ENCODE results near the gene SPECC1L. TPM values are rescaled to one million over a fixed set of nuclear protein-coding genes. Genes with fewer than 3 reads are reported as not detected.
"Not testable (repeated sequence)": the region's sequence is repeated elsewhere in the genome, so short reads cannot be mapped to it uniquely, and the experiment has no call there.

The SPECC1L gene
- total and polyA plus RNA-seq, 10 donors, result 5.0 to 65.4 (median 41.5) TPM

GRCh38 chr22:24284747-24285203, 14.1 kb downstream of the SPECC1L start:
- no peaks in the 10 kb centered on the region for H3K9me3 ChIP-seq
- intact Hi-C loops (cut with DNase I; ENCODE audit: low total_unique reads), result no loop called here
- H3K4me1 ChIP-seq, result peaks cover 8 to 92% (median 52%) of the 10 kb centered on the region in 6 donors
- TF ChIP-seq POLR2AphosphoS5 (IDR thresholded peaks at IDR 0.05) (no peak), CTCF (IDR thresholded peaks at IDR 0.05 in 8 of 11, conservative IDR thresholded peaks at IDR 0.05 in 3 of 11) (no peak), POLR2A (IDR thresholded peaks at IDR 0.05) (no peak)
- no peaks in the 10 kb centered on the region for H3K27me3 ChIP-seq (replicated peaks in 1 of 7)
- H3K36me3 ChIP-seq, result no peaks in the 10 kb centered on the region
- H3K4me3 ChIP-seq, result no peak overlapping the region
- H3K27ac ChIP-seq, result peak overlapping the region in 5 of 8 donors; percentile 8 to 33 (median 32)
- 65 to 79% (median 68%) methylated on average over 2 of the region's 2 CpGs for WGBS, 5 donors
- no peak for DNase-seq

- Histone ChIP-seq H3K27ac (peak overlapping the region in 5 of 8 donors; percentile 8 to 33 (median 32)), H3K27me3 (replicated peaks in 1 of 7) (no peaks in the 10 kb centered on the region), H3K4me1 (peaks cover 13 to 95% (median 56%) of the 10 kb centered on the region in 6 donors), H3K36me3 (no peaks in the 10 kb centered on the region), H3K9me3 (no peaks in the 10 kb centered on the region), H3K4me3 (no peak overlapping the region)
- no peak for DNase-seq
- intact Hi-C loops (cut with DNase I; ENCODE audit: low total_unique reads), result no loop called here
- WGBS, 5 donors, result 48 to 60% (median 58%) methylated on average over 4 of the region's 4 CpGs
- no peak for TF ChIP-seq POLR2A (IDR thresholded peaks at IDR 0.05)
- TF ChIP-seq CTCF (IDR thresholded peaks at IDR 0.05 in 8 of 11, conservative IDR thresholded peaks at IDR 0.05 in 3 of 11), result no peak
- no peak for TF ChIP-seq POLR2AphosphoS5 (IDR thresholded peaks at IDR 0.05)
Measured at GRCh38 chr22:24285245-24285644, 14.6 kb downstream of the SPECC1L start.

GRCh38 chr22:24287212-24287611, 16.6 kb downstream of the SPECC1L start:
- peaks cover 24 to 96% (median 62%) of the 10 kb centered on the region in 6 donors for H3K4me1 ChIP-seq

GRCh38 chr22:24287801-24288200, 17.2 kb downstream of the SPECC1L start:
- H3K27ac ChIP-seq, result peak overlapping the region in 3 of 8 donors; percentile 38 to 61 (median 56)
- H3K4me1 ChIP-seq, result peaks cover 24 to 91% (median 62%) of the 10 kb centered on the region in 6 donors

More at GRCh38 chr22:24287212-24287611, 16.6 kb downstream of the SPECC1L start:
- H3K36me3 ChIP-seq; intact Hi-C loops (cut with DNase I; ENCODE audit: low total_unique reads); H3K27me3 ChIP-seq (replicated peaks in 1 of 7); H3K9me3 ChIP-seq; H3K4me3 ChIP-seq; DNase-seq: not testable (repeated sequence)
- 79 to 100% (median 85%) methylated on average over 3 to 8 of the region's 9 CpGs for WGBS, 5 donors
- H3K27ac ChIP-seq, result peak overlapping the region in 1 of 8 donors; percentile 38

GRCh38 chr22:24289114-24289513, 18.5 kb downstream of the SPECC1L start:
- TF ChIP-seq POLR2AphosphoS5 (IDR thresholded peaks at IDR 0.05), result no peak
- no peak for TF ChIP-seq CTCF (IDR thresholded peaks at IDR 0.05 in 8 of 11, conservative IDR thresholded peaks at IDR 0.05 in 3 of 11)
- no peak for TF ChIP-seq POLR2A (IDR thresholded peaks at IDR 0.05)
- peak overlapping the region in 7 of 8 donors; percentile 37 to 62 (median 52) for H3K27ac ChIP-seq
- no peaks in the 10 kb centered on the region for H3K27me3 ChIP-seq (replicated peaks in 1 of 7)
- WGBS, 5 donors, result 44 to 66% (median 54%) methylated on average over 4 of the region's 4 CpGs
- H3K9me3 ChIP-seq, result no peaks in the 10 kb centered on the region
- H3K4me3 ChIP-seq, result no peak overlapping the region
- intact Hi-C loops (cut with DNase I; ENCODE audit: low total_unique reads), result no loop called here
- no peaks in the 10 kb centered on the region for H3K36me3 ChIP-seq
- DNase-seq, result no peak
- peaks cover 24 to 83% (median 60%) of the 10 kb centered on the region in 6 donors for H3K4me1 ChIP-seq

More at GRCh38 chr22:24287801-24288200, 17.2 kb downstream of the SPECC1L start:
- DNase-seq; H3K36me3 ChIP-seq; intact Hi-C loops (cut with DNase I; ENCODE audit: low total_unique reads); H3K27me3 ChIP-seq (replicated peaks in 1 of 7); H3K9me3 ChIP-seq; H3K4me3 ChIP-seq: not testable (repeated sequence)
- 89 to 97% (median 91%) methylated on average over 4 to 6 of the region's 6 CpGs for WGBS, 5 donors
